NCI-H1694 treated with DMSO at 0.1 percent for 48 hours (cell line): ENCODE measurements around the gene CASKIN1.
A peak's percentile ranks its signal among the peaks of the same experiment; 100 is the strongest.
"Not testable (repeated sequence)": the region's sequence is repeated elsewhere in the genome, so short reads cannot be mapped to it uniquely, and the experiment has no call there.

Source experiments
- DNase-seq: peaks from one replicate; lab custom pipeline; 2025; lab: John Stamatoyannopoulos, UW

The CASKIN1 gene

DNA sequence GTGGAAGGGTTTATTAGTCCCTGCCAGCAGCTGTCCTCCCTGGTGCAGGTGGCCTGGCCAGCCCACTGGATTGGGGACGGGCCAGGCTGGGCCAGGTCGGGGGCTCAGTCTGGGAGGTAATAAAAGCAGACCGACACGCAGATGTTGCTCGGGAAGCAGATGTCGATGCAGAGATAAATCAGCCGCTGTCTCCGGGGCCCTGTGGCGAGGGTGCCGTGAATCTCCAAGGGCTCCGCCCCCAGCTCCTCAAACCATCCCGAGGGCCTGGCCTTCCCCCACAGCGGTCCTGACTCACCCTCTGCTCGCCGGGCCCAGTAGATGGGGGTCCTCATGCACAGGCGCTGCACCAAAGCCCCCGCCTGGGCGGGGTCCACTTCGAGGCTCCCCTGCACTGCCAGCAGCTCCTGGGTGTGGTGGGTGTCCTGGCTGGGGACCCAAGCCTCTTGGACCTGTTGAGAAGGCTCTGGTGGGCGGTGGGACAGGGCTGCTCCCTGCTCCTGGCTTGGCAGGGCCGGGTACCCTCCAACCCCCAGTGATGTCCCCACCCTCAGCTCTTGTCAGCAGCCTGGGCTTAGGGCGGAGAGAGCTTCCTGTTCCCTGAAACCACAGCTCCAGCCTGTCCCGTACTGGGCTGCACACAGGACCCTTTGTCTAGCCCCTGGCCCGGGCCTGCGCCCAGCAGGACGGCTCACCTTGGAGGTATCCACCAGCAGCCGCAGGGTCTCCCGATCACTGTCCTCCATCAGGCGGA lies 13.0 kb upstream of the CASKIN1 start:
- no peak for DNase-seq

DNA sequence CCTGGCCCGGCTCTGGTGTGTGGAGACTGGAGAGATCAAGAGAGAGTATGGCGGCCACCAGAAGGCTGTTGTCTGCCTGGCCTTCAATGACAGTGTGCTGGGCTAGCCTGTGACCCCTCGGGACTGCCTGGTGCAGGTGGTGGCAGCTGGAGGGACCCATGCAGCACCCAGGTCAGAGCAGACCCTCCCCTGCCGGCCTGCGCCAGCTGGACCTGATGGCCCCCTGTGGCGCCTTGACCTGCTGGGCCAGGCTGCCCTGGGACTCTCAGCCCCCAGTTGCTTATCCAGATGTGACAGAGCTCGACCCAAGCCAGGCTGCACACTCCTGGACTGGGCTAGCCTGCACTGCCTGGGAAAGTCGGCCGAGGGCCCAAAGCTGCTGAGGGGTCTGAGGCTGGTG lies 12.4 kb upstream of the CASKIN1 start:
- no peak for DNase-seq

DNA sequence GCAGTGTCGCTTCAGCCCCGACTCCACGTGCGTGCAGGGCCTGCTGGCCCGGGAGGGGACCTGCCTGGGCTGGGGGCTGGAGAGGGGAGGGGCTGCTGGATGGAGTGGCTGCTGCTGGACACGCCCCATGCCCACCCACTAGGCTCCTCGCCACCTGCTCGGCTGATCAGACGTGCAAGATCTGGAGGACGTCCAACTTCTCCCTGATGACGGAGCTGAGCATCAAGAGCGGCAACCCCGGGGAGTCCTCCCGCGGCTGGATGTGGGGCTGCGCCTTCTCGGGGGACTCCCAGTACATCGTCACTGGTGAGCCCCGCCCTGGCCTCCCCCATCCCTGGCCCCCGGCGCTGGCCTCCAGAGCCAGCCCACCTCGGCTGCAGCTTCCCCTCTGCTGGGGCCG lies 11.9 kb upstream of the CASKIN1 start:
- DNase-seq, result no peak

DNA sequence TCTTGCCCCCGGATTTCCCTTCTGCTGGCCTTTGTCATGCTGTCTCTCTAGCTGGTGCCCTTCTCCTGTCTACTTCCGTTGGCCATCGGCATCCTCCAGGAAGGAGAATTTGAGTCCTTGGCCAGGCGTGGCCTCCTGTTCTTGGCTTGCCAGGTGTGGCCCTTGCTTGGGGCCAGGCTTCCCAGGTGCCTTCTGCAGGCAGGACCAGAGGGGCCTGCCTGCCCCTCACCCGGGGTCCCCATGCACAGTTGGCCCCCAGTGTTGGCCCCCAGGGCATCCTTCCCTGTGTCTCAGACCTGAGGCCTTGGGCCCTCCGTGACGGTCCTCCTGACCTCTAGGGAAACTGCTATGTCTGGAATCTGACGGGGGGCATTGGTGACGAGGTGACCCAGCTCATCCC lies 11.5 kb upstream of the CASKIN1 start:
- DNase-seq, result no peak

DNA sequence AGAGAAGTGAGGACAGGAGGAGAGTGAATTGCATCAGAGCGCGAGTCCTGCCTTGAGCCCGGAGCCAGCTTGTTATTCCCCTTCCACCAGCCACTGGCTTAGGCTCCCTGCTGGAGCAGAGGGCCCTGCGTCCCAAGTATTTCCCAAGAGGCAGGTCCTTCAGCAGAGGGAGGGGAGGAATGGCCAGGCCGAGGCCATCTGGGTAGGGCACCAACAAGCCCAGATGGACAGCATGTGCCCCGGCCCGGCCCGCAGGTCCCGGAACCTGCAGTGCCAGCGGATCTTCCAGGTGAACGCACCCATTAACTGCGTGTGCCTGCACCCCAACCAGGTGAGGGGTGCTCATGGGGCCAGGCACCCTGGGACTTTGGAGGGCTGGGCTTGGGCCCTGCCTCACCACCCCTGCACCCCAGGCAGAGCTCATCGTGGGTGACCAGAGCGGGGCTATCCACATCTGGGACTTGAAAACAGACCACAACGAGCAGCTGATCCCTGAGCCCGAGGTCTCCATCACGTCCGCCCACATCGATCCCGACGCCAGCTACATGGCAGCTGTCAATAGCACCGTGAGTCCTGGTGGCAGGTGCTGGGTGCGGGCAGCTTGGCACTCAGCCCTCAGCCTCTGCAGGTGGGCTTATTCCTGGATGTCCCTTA lies 10.5 kb upstream of the CASKIN1 start:
- DNase-seq, result no peak

DNA sequence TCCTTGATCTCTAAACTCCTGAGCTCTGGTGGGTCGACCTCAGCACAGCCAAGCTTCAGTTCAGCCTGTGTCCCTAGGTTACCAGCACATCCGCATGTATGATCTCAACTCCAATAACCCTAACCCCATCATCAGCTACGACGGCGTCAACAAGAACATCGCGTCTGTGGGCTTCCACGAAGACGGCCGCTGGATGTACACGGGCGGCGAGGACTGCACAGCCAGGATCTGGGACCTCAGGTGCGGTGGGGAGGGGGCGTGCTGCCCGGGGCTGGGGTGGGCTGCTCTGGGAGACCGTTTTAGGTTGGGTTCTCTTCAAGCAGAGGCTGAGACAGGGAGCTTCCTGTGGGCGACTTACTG lies 10.0 kb upstream of the CASKIN1 start:
- DNase-seq, result no peak

DNA sequence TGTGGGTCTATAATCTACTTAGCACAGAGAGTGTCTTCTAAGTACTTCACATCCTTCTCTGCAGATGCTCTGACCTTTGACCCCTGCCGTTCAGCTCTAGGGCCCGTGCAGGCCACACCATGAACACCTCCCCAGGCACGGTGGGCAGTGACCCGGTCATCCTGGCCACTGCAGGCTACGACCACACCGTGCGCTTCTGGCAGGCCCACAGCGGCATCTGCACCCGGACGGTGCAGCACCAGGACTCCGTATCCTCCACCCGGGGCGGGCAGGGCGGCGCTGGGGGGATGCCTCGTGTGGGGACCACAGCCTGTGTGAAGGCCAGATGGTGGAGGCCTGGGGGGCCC lies 9.5 kb upstream of the CASKIN1 start:
- no peak for DNase-seq

DNA sequence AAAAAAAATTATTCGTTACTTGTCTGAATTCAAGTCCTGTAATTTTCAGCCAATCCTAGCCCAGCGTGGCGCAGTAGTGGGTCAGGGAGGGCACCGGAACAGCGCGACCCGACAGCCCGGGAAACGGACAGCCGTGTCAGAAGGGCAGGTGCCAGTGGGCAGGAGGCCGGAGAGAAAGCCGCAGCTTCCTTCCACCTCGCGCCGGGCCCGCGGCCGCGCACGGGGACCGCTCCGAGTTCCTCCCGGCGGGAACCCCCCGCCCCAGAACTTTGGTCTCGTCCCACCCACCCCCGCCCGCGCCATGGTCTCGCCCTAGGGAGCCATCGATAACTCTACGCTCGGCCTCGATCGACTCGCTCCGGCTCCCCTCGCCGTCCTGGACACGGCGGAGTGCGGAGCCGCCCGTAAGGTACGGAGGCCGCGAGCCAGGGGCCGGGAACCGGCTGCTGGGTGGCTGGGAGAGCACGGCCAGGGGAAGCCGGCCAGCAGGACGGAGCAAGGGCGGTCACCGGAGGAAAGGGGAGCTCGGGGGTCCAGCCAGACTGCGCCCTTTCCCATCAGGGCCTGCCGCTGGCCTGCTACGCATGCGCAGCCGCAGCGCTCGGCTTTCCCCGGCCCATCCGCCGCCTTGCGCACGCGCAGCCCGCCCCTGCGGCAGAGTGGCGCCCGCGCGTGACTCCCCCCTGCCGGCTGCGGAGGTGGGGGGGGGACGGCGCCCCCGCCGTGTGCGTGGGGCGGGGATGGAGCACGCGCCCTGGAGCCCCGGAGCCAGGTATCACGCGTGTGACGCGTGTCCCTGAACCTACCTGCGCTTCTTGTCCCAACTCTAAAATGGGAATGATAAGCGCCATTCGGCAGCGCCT lies 8.9 kb upstream of the CASKIN1 start, which contains the start of gene MLST8:
MLST8 (plus strand) TSS at position 351 of the 863 bp plus-strand sequence. CDS start 632 bp downstream, outside the sequence.
- DNase-seq, result peak; percentile 69

DNA sequence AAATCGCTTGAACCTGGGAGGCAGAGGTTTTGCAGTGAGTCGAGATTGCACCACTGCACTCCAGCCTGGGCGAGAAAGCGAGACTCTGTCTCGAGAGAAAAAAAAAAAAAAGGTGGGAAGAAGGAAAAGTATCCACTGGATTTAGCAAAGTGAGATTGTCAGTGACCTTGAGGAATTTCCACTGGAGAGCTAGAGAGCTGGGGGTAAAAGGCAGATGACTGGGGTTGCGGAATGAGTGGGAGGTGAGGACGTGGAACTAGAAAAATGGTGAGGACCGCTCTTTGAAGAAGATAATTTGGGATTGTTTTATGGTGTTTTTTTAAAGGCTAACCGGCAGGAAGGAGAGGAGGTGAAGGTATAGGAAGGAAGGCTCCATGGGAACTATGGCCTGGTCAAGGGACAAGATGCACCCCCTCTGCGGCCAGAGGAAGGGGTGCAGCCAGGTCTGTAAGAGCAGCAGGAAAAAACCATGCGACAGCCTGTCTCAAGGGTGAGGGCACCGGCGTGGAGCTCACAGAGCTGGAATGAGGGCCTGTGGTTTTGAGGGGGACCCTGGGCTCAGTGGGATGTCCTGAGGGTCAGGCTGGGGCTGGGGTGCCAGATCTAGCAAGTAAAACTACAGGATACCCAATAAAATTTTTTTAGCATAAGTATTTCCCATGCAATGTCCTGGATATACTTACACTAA lies 8.2 kb upstream of the CASKIN1 start:
- DNase-seq, result no peak

DNA sequence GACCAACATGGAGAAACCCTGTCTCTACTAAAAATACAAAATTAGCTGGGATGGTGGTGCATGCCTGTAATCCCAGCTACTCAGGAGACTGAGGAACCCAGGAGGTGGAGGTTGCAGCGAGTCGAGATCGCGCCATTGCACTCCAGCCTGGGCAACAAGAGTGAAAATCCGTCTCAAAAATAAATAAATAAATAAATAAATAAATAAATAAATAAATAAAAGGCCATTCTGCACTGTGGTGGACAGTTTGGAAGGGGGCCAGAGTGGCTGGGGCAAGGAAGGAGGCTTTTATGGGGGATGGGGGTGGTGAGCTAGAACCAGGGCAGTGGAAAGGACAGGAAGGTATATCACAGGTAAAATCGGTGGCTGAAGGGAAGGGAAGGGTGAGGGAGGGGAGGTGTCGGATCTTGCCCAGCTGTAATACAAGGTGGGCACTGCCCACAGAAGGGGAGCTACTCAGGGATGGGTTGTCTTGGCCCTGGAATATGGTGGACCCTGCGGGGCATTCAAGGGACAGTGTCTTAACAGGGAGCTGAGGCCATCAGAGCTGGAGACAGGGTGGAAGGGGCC lies 6.8 kb upstream of the CASKIN1 start:
- not testable (repeated sequence) for DNase-seq

DNA sequence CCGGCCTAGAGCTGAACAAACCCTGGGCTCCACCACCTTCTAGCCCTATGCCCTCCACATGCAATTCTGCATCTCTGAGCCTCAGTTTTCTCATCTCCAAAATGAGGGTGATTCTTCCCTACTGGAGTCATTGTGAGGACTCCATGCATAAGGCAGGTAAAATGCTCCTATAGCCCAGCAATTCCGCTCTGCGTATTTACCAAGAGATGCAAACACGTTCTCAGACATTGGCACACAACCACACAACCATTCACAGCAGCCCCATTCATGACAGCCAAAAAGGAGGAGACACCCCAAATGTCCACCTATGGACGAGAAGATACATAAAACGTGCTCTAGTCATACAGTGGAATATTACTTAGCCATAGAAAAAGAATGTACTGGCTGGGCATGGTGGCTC lies 3.9 kb upstream of the CASKIN1 start:
- DNase-seq, result no peak

DNA sequence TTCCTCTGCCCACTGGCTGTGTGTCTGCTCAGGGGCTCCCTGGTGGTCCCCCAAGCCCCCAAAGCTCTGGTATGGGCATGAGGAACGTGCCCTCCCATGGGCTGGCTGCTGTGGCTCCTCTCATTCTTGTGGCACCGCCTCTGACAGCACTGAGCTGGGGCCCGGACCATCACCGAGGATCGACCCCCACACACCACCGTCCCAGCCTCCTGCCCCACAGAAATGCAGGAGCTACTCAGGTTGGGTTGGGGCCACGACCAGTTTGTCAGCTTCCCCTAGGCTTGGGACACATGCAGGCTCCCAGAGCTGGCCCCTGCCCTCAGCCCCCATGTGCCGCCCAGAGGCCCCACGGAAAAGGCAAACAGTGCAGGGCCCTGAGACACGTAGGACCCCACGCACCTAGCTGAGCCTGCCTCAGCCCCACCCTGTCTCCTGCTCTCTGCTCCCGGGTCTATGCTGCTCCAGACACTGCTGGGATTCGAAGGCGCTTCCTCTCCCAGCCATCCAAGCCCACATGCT lies 3.3 kb upstream of the CASKIN1 start:
- no peak for DNase-seq

DNA sequence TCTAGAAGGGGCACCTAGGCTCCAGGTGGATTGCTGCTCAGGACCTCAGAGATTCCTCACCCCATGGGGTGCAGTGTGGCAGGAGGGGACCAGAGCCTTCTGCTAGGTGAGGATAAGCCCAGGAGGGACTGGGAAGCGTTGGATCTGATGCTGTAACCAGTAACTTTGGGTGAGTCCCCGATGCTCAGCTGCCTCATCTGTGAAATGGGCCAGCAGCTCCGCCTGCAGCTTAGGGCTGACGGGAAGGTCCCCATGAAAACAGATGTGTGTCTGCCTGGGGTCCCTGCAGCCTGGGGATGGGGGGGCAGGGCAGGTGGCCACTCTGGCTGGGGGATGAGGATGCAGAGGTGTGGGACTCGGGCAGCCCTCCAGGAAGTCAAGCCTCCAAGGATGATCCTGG lies 2.7 kb upstream of the CASKIN1 start:
- DNase-seq, result no peak

DNA sequence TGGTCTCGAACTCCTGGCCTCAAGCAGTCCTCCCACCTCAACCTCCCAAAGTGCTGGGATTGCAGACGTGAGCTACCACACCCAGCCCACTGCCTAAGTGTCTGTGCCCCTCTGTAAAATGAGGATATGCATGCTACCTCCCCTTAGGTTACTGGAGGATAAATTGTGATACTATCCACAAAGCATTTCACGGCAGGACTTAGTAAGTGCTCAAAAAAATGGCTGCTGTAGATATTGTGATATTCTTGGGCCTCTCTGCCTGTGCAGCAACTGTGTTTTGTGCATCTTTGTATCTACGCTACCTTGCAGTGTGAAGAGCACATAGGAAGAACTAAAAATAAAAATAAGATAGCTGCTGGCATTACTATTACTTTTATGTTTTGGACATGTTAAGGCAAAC lies 1.9 kb upstream of the CASKIN1 start:
- DNase-seq, result no peak

DNA sequence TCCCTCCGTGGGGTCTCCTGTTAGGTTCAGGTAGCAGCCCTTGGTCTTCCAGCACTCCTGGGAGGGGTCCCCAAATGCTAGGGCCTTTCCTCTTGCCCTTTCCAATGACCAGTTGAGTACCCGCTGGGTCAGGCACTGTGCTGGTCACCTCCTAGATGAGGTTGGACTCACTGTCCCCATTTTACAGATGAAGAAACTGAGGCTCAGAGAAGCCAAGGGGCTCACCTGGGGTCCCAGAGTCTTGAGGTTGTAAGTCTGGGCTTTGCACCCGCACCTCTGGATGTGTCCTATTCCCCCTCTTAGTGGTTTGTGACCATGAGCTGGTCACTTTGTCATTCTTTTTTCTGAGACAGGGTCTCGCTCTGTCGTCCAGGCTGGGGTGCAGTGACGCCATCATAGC lies 1.4 kb upstream of the CASKIN1 start:
- DNase-seq, result no peak

DNA sequence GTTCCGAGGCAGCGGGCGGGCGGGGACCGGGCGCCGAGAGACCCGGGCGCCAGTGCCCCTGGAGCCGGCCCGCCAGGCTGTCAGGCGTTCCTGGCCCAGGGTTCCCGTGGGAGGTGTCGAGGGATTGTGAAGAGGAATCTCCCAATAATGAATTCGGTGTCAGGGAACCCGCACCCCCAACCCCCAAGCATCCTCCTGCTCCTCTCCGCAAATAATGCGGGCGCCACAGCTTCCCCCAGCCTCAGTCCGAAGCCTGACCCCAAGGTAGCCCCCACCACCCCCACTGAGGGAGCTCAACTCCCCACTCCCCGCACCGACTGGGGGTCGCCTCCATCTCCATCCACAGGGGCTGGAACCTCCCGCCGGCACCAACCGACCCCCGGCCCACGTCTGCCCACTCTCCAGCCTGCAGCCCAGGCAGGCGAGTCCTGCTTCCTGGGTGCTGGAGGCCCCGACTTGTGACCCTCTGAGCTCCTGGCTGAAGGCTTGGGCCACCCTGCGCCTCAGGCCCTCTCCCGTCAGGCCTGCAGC lies 641 bp upstream of the CASKIN1 start:
- no peak for DNase-seq

DNA sequence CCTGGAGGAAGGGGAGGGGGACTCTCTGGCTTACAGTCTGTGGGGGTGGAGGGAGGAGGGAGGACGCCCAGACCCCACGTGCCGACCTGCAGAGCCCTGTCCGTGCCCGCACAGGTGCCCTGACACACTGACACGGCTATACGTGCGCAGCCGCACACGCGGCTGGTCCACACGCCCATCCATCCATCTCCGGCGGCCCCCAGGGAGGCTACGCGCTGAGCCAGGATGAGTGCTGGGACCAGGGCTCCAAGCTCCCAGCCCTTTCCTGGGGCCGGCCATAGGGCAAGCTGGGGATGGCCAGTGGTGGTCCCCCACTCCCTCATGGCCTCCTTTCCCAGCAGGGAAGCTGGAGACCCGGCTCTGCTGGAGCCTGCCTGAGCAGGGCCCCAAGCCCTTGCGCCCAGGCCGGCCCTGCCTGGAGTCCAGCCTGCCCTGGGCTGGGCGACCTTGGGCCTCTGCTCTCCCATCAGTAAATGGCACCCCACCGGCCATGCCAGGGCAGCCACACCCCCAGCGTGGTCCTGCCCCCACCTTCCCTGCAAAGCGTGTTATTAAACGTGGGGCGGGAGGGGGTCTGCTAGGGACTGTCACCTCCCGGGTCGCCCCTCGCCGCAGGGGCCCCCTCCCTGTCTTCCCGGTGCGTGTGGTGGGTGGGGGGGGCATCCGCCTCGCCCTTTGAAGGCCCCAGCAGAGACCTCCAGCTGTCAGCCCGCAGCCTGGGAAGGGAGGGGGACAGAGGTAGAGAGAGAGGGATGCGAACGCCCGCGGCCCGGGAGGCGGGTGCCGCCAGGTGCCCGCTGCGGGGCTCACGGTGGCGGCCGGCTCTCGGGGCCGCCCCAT lies 863 bp downstream of the CASKIN1 start:
- DNase-seq, result no peak

DNA sequence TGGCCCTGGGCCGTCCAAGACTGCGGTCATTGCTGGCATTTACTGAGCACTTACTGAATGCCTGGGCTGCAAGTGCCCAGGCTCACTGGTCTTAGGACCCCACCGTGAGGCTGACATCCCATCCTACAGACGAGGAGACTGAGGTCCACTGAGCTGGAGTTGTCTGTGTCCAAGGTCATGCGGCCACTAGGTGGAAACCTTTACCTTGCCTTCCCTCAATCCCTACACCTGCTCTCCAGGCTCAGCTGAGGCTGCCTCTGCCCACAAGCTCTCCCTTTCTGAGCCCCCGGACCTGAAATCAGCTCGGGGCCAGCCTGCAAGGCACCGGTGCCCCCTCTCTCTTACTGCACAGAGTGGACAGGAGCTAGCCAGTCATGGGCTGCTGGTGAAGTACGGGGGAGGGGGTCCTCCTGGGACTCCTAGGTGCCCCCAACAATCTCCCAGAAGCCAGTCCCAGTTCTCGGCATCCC lies 1.5 kb downstream of the CASKIN1 start:
- DNase-seq, result peak; percentile 16

DNA sequence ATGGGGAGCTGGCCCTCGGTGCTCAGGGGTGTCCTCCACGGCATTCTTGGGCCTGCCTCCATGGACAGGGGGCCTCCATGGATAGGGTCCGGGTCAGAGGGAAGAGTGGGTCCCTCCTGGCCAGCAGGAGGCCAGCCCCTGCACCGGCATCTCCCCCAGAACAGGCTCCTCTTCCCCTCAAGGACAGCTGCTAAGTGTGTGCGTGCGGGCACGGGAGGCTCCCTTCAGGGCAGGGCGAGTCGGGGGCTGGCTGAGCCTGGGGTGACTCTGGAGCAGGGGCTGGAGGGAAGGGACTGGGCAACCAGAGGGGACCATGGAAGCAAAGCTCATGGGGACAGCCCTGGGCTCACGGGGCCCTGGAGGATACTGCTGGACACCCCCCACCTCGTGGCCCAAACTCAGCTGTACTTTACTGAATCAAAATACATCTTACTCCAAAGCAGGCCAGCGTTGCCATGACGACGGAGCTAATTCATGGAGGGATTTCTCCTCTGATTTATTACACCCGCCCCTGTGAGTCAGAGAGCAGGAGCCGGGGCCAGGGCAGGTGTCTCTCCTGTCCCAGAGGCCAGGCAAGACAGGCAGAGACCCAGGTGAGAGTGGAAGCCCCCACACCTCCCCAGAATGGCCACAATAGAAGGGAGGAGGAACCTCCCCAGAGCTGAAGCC lies 2.1 kb downstream of the CASKIN1 start:
- DNase-seq, result no peak

DNA sequence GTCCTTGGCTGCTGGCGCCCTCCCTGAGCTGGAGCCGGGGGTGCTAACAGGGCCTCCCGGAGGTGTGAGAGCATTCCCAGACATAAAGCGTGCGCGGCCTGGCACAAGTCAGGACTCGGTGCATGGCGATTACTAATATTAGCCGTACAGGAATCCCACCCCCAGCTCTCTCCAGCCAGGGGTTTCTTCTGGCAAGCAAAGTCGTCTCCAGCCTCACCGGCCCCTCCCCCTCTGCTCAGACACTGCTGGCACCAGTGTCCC lies 5.0 kb downstream of the CASKIN1 start:
- DNase-seq, result no peak
